GM12891 (cell line): Measurements from ENCODE around the gene DNAH8.

Source experiments
- PAX5 ChIP-seq: IDR thresholded peaks from 2 replicates; pipeline ENCODE4 v1.6.1; 2011; ENCODE audit warnings: low read length, moderate library complexity, mild to moderate bottlenecking; ENCODE audit not compliant: insufficient read depth, severe bottlenecking
- POLR2A ChIP-seq: IDR thresholded peaks from 2 replicates; pipeline ENCODE4 v1.6.1; 2011; ENCODE audit warnings: low read depth, low read length, control low read depth
- POLR2AphosphoS5 ChIP-seq: IDR thresholded peaks from 2 replicates; pipeline ENCODE4 v1.6.1; 2011; ENCODE audit warnings: low read depth, low read length, control low read depth
- POU2F2 ChIP-seq: IDR thresholded peaks from 2 replicates; pipeline ENCODE4 v1.6.1; 2011; ENCODE audit warnings: low read depth, mild to moderate bottlenecking, control low read depth, low read length, moderate library complexity
- SPI1 ChIP-seq: IDR thresholded peaks from 2 replicates; pipeline ENCODE4 v1.6.1; 2011; ENCODE audit warnings: low read depth, low read length, control low read depth
- TAF1 ChIP-seq: IDR thresholded peaks from 2 replicates; pipeline ENCODE4 v1.6.1; 2011; ENCODE audit warnings: low read depth, low read length, control low read depth

GRCh38 chr6:38786486-38786885, 71.4 kb downstream of the DNAH8 start:
- no peak for TF ChIP-seq POLR2A
- TF ChIP-seq POLR2AphosphoS5, result no peak
- no peak for TF ChIP-seq TAF1
- no peak for TF ChIP-seq SPI1
- TF ChIP-seq PAX5, result no peak
- no peak for TF ChIP-seq POU2F2
